IMR-90 (cell line): ENCODE data around the gene BCL2L2.

Experiments used
- CEBPB ChIP-seq: IDR thresholded peaks from 2 replicates; pipeline ENCODE4 v1.6.1; 2012; ENCODE audit warnings: low read depth, low read length, improper control_type of control experiment
- CHD1 ChIP-seq: IDR thresholded peaks from 2 replicates; pipeline ENCODE4 v1.6.1; 2012; ENCODE audit warnings: low read depth, low read length, improper control_type of control experiment
- CTCF ChIP-seq: conservative IDR thresholded peaks from 2 replicates; pipeline ENCODE4 v1.5.1; 2012; ENCODE audit warnings: mild to moderate bottlenecking, low read depth, low read length, improper control_type of control experiment
- MXI1 ChIP-seq: IDR thresholded peaks from 2 replicates; pipeline ENCODE4 v1.6.1; 2012; ENCODE audit warnings: low read depth, mild to moderate bottlenecking, low read length, moderate library complexity, borderline replicate concordance
- POLR2A ChIP-seq: IDR thresholded peaks from 2 replicates; pipeline ENCODE4 v1.6.1; 2012; ENCODE audit warnings: mild to moderate bottlenecking, low read depth, low read length
- RCOR1 ChIP-seq: IDR thresholded peaks from 2 replicates; pipeline ENCODE4 v1.6.1; 2012; ENCODE audit warnings: mild to moderate bottlenecking, low read length, improper control_type of control experiment; ENCODE audit not compliant: insufficient replicate concordance
- RFX5 ChIP-seq: IDR thresholded peaks from 2 replicates; pipeline ENCODE4 v1.8.0; 2012; ENCODE audit warnings: low read depth, mild to moderate bottlenecking, low read length, moderate library complexity
- SMC3 ChIP-seq: fragments of 150-350 bp; IDR thresholded peaks from 2 replicates; pipeline ENCODE4 v1.6.1; 2016; ENCODE audit warnings: low read depth, mild to moderate bottlenecking, antibody characterized with exemption, low read length, moderate library complexity
- USF2 ChIP-seq: fragments of 150-350 bp; IDR thresholded peaks from 2 replicates; pipeline ENCODE4 v1.6.1; 2017; ENCODE audit warnings: mild to moderate bottlenecking, antibody characterized with exemption, low read length, low read depth

GRCh38 chr14:23321572-23322547 lies 15.2 kb downstream of the BCL2L2 start:
- peak; percentile 82 for TF ChIP-seq POLR2A
- TF ChIP-seq CTCF: no peak
- no peak for TF ChIP-seq CHD1
- TF ChIP-seq RFX5: no peak
- TF ChIP-seq MXI1: no peak
- TF ChIP-seq CEBPB: no peak
- no peak for TF ChIP-seq RCOR1
- TF ChIP-seq USF2: no peak
- no peak for TF ChIP-seq SMC3
